Endothelial cell of umbilical vein (primary cell): Measurements from ENCODE around the gene RMI2. TPM values are rescaled to one million over a fixed set of nuclear protein-coding genes. Genes with fewer than 3 reads are reported as not detected.

Source experiments
- BruUV-seq: library from RNA; stranded (reverse); fragments of 400-500 nt; replicated peaks from 2 replicates; lab custom pipeline; 2021; lab: Mats Ljungman, UMichigan
- CTCF ChIA-PET: fragments of 300-600, 350-600 bp; sonication (Branson Sonifier 250); formaldehyde crosslinking; loops from one replicate; lab custom pipeline; 2021; ENCODE audit warnings: antibody characterized with exemption, inconsistent platforms; lab: Charles Lee
- POLR2A ChIA-PET: fragments of 300-600, 350-600 bp; sonication (Branson Sonifier 250); formaldehyde crosslinking; loops from one replicate; lab custom pipeline; 2021; ENCODE audit warnings: antibody characterized with exemption, inconsistent platforms; lab: Charles Lee
- DNase-seq: peaks from one replicate; pipeline ENCODE4 v3.0.0-alpha.2; 2011; ENCODE audit warnings: low read depth, low spot score
- FAIRE-seq: peaks from 2 replicates; lab custom pipeline; 2011; peaks lifted over from hg19 to GRCh38; lab: Jason Lieb, UNC
- H2AFZ ChIP-seq: 2 replicates; pipeline ENCODE4 v1.6.0; 2012; ENCODE audit warnings: low read depth, low read length, control low read depth, inconsistent platforms
- H3K27ac ChIP-seq: 2 replicates; pipeline ENCODE4 v1.5.1; 2011; ENCODE audit warnings: low read depth, mild to moderate bottlenecking, control low read depth, low read length, moderate library complexity; ENCODE audit not compliant: insufficient read depth
- H3K27me3 ChIP-seq, 2 experiments: 2 replicates each; pipeline versions ENCODE4 v1.6.0 to v1.6.1; 2011; ENCODE audit warnings: low read length in 2 of 2, mixed read lengths in 1 of 2; ENCODE audit not compliant: control insufficient read depth in 2 of 2, insufficient read depth in 2 of 2
- H3K36me3 ChIP-seq, 2 experiments: 2 replicates in 1 of 2; 3 replicates in 1 of 2; pipeline ENCODE4 v1.5.1; 2011; ENCODE audit warnings: low read length in 2 of 2, mild to moderate bottlenecking in 1 of 2, moderate library complexity in 1 of 2; ENCODE audit not compliant: control insufficient read depth in 2 of 2, insufficient read depth in 2 of 2; ENCODE audit errors: extremely low read depth in 1 of 2
- H3K4me1 ChIP-seq: 3 replicates; pipeline ENCODE4 v1.5.1; 2011; ENCODE audit warnings: mild to moderate bottlenecking, low read length; ENCODE audit not compliant: control insufficient read depth, insufficient read depth; ENCODE audit errors: extremely low read depth
- H3K4me2 ChIP-seq: 2 replicates; pipeline ENCODE4 v1.6.1; 2011; ENCODE audit warnings: low read length, control low read depth, mixed read lengths; ENCODE audit not compliant: insufficient read depth
- H3K4me3 ChIP-seq, 3 experiments: fragments of 200-600 bp in 1 of 3; sonication (generic), shearing (Covaris generic) in 1 of 3; replicated peaks in 1 of 3; 2 replicates each; pipeline ENCODE4 v1.5.1; 2011 to 2016; ENCODE audit warnings: control low read depth in 3 of 3, low read length in 3 of 3, mild to moderate bottlenecking in 2 of 3, inconsistent platforms in 1 of 3, low read depth in 1 of 3, moderate library complexity in 1 of 3; ENCODE audit not compliant: insufficient read depth in 1 of 3
- H3K79me2 ChIP-seq: 2 replicates; pipeline ENCODE4 v1.6.0; 2012; ENCODE audit warnings: low read length, inconsistent platforms; ENCODE audit not compliant: control insufficient read depth, insufficient read depth
- H3K9ac ChIP-seq: replicated peaks from 2 replicates; pipeline ENCODE3; 2011; ENCODE audit warnings: low read length, control low read depth; ENCODE audit not compliant: insufficient read depth; ENCODE audit errors: extremely low read depth
- H3K9me1 ChIP-seq: replicated peaks from 3 replicates; pipeline ENCODE4 v1.6.0; 2011; ENCODE audit warnings: mild to moderate bottlenecking, low read length; ENCODE audit not compliant: control insufficient read depth, insufficient read depth; ENCODE audit errors: extremely low read depth
- H3K9me3 ChIP-seq: replicated peaks from 2 replicates; pipeline ENCODE4 v1.5.1; 2012; ENCODE audit warnings: low read length, inconsistent platforms; ENCODE audit not compliant: control insufficient read depth, insufficient read depth
- H4K20me1 ChIP-seq: replicated peaks from 2 replicates; pipeline ENCODE3; 2011; ENCODE audit warnings: mild to moderate bottlenecking, low read length; ENCODE audit not compliant: control insufficient read depth, insufficient read depth; ENCODE audit errors: extremely low read depth
- EZH2 ChIP-seq: IDR thresholded peaks from 2 replicates; pipeline ENCODE4 v1.6.1; 2012; ENCODE audit warnings: borderline replicate concordance, low read depth, mild to moderate bottlenecking, moderate library complexity, low read length, inconsistent platforms; ENCODE audit not compliant: severe bottlenecking
- FOS ChIP-seq: IDR thresholded peaks from 2 replicates; pipeline ENCODE4 v1.6.1; 2011; ENCODE audit warnings: mild to moderate bottlenecking, low read length, moderate library complexity, borderline replicate concordance; ENCODE audit not compliant: insufficient read depth
- GATA2 ChIP-seq: IDR thresholded peaks from 2 replicates; pipeline ENCODE4 v1.7.0; 2011; ENCODE audit warnings: low read depth, mild to moderate bottlenecking, moderate library complexity, mixed read lengths, low read length; ENCODE audit not compliant: insufficient read length, insufficient read depth
- JUN ChIP-seq: IDR thresholded peaks from 2 replicates; pipeline ENCODE4 v1.6.1; 2011; ENCODE audit warnings: borderline replicate concordance, low read depth; ENCODE audit not compliant: insufficient read length, insufficient read depth
- MYC ChIP-seq: IDR thresholded peaks from one replicate; pipeline ENCODE4 v1.6.1; 2011; ENCODE audit warnings: mild to moderate bottlenecking, low read depth, low read length
- POLR2A ChIP-seq: IDR thresholded peaks from 2 replicates; pipeline ENCODE4 v1.6.1; 2012; ENCODE audit warnings: low read depth, mild to moderate bottlenecking, control low read depth, low read length
- POLR2AphosphoS5 ChIP-seq: IDR thresholded peaks from 2 replicates; pipeline ENCODE4 v1.6.1; 2012; ENCODE audit warnings: low read depth, mild to moderate bottlenecking, control low read depth, low read length, moderate library complexity; ENCODE audit not compliant: insufficient read depth
- dilution Hi-C: fragments of 300-500 bp; cut with MboI; formaldehyde crosslinking; loops from one replicate; pipeline ENCODE4 v1.15.0; 2019; ENCODE audit warnings: low sequenced_read_pairs; ENCODE audit not compliant: extremely low pct_ligation_motif_present
- intact Hi-C: fragments of 100-400 bp; cut with micrococcal nuclease; formaldehyde crosslinking; loops from one replicate; pipeline ENCODE4 v1.10.0; 2022
- polyA plus RNA-seq, 4 experiments: library from polyadenylated mRNA; depleted of rRNA in 3 of 4; stranded (reverse) in 3 of 4; unstranded in 1 of 4; fragments of >200 nt; gene quantifications; 2 replicates each; pipeline versions ENCODE4 v1.2.1 to v1.2.3, GENCODE V29; 2011 to 2012; ENCODE audit warnings: missing spikeins in 1 of 4
- total RNA-seq: library from RNA; stranded (reverse); gene quantifications from 2 replicates; pipeline ENCODE4 v1.2.3, GENCODE V29; 2021
- TF ChIP-seq, protein P1 (sequence below): IDR thresholded peaks from 2 replicates; pipeline ENCODE4 v1.6.1; 2011; ENCODE audit not compliant: insufficient read depth, insufficient read length
- TF ChIP-seq, protein P2 (sequence below), 2 donors: IDR thresholded peaks; 1 replicate in 1 of 2; 2 replicates in 1 of 2; pipeline ENCODE4 v1.5.1; 2011; ENCODE audit warnings: low read length in 2 of 2, mild to moderate bottlenecking in 2 of 2, moderate library complexity in 2 of 2, control low read depth in 1 of 2, inconsistent platforms in 1 of 2, low read depth in 1 of 2; ENCODE audit not compliant: insufficient read depth in 1 of 2; ENCODE audit errors: extremely low read depth in 1 of 2

The RMI2 gene
- total and polyA plus RNA-seq, 2 donors (not counting 3 experiments of a cell fraction or from before 2014, with no cell fraction given) = 5.3 to 7.7 TPM

DNA sequence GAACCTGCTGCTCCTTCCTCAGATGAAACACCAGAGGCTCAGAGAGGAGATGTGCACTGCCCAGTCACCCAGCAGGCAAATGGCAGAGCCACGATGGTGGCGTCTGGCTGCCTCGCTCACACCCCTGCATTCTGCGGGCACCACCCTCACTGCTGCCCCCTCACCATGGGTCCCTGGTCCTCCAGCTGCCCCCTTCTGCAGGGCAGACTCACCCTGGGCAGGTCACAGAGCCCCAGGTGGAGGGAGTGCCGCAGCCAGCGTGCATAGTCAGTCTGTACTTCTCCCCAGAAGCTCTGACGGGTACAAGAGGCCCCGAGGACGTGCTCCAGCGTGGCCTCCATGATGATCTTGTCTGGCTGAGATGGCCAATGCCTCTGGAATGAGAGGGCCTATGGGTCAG is 52.9 kb downstream of the RMI2 start:
- no TSS peak for BruUV-seq
- Histone ChIP-seq H3K27ac (no peak overlapping the region), H3K4me3 (no peak overlapping the region), H3K27me3 (no peaks in the 10 kb centered on the region), H3K9ac (no peak overlapping the region), H3K36me3 (no peaks in the 10 kb centered on the region), H2AFZ (no peak overlapping the region), H4K20me1 (no peaks in the 10 kb centered on the region), H3K79me2 (no peaks in the 10 kb centered on the region), H3K4me2 (no peak overlapping the region), H3K4me1 (no peaks in the 10 kb centered on the region), H3K9me3 (no peaks in the 10 kb centered on the region), H3K9me1 (no peaks in the 10 kb centered on the region)
- dilution Hi-C loops (no loop called here), intact Hi-C loops (no loop called here)
- ChIA-PET CTCF (interaction anchor here (0.9 to 3.6 kb wide), 6 partner anchors 9 to 670 kb away, joined by 3 to 81 read pairs (median 14); no protein-coding TSS in a partner anchor), POLR2A (no interaction called here)
- FAIRE-seq = no peak
- no peak for DNase-seq
- TF ChIP-seq, protein P1, sequence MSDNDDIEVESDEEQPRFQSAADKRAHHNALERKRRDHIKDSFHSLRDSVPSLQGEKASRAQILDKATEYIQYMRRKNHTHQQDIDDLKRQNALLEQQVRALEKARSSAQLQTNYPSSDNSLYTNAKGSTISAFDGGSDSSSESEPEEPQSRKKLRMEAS = no peak
- TF ChIP-seq MYC (no peak), POLR2AphosphoS5 (no peak), GATA2 (no peak), POLR2A (no peak), FOS (no peak), EZH2 (no peak), JUN (no peak)
- TF ChIP-seq, protein P2, sequence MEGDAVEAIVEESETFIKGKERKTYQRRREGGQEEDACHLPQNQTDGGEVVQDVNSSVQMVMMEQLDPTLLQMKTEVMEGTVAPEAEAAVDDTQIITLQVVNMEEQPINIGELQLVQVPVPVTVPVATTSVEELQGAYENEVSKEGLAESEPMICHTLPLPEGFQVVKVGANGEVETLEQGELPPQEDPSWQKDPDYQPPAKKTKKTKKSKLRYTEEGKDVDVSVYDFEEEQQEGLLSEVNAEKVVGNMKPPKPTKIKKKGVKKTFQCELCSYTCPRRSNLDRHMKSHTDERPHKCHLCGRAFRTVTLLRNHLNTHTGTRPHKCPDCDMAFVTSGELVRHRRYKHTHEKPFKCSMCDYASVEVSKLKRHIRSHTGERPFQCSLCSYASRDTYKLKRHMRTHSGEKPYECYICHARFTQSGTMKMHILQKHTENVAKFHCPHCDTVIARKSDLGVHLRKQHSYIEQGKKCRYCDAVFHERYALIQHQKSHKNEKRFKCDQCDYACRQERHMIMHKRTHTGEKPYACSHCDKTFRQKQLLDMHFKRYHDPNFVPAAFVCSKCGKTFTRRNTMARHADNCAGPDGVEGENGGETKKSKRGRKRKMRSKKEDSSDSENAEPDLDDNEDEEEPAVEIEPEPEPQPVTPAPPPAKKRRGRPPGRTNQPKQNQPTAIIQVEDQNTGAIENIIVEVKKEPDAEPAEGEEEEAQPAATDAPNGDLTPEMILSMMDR (IDR thresholded peaks at IDR 0.05; ENCODE audit: extremely low read depth in 1 of 2, insufficient read depth in 1 of 2, low read depth in 1 of 2, low read length in 2 of 2) = no peak
